Gastroesophageal sphincter (tissue), 3 donors: ENCODE results near the gene MYO15A.

ENCODE experiments used
- CTCF ChIP-seq, 4 experiments: fragments of 200-600 bp in 2 of 4; fragments of 450-650 bp in 2 of 4; sonication (generic) in 1 of 4; IDR thresholded peaks; one replicate each; pipeline ENCODE4 v1.5.1; 2017 to 2019; ENCODE audit warnings: antibody characterized with exemption in 4 of 4, mild to moderate bottlenecking in 2 of 4, moderate library complexity in 2 of 4
- EP300 ChIP-seq: sonication (generic); formaldehyde crosslinking; IDR thresholded peaks from one replicate; pipeline ENCODE4 v1.6.1; 2017; ENCODE audit warnings: antibody characterized with exemption, mild to moderate bottlenecking
- POLR2A ChIP-seq, 2 donors: fragments of 450-650 bp; IDR thresholded peaks; one replicate each; pipeline ENCODE4 v1.6.1; 2017; ENCODE audit warnings: antibody characterized with exemption in 2 of 2, mild to moderate bottlenecking in 2 of 2, moderate library complexity in 1 of 2
- POLR2AphosphoS5 ChIP-seq: sonication (generic); formaldehyde crosslinking; IDR thresholded peaks from one replicate; pipeline ENCODE4 v1.6.1; 2017; ENCODE audit warnings: antibody characterized with exemption

- TF ChIP-seq CTCF (IDR thresholded peaks at IDR 0.05) (no peak), POLR2A (IDR thresholded peaks at IDR 0.05) (no peak), EP300 (no peak), POLR2AphosphoS5 (no peak)
These were observed 39.5 kb upstream of the MYO15A start for GRCh38 chr17:18069101-18069500.
